Measurements from ENCODE around the gene TBC1D30.
A peak's percentile ranks its signal among the peaks of the same experiment; 100 is the strongest.

Gene TBC1D30

DNA sequence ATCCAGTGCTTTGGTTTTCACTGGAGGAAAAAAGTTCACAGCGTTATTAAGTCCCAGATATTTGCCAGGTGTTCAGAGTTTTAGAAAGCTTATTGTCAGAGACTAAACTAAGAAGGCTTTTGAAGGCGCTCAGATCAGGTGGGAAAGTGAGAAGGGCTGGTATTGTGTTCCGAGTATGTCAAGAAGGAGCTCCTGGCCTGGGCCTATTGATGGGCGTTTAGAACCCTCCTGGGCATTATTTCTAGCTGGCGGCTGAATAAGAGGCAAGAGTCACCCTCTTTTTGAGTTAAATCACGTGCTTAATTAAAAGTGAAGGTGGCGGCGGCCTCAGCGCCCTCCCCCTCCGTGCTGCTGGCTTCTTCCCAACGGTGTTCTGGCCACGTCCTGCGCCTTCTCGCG lies 44.3 kb upstream of the TBC1D30 start:
- no peak for ATAC-seq
- TF ChIP-seq TCF4 (CRISPR knock-in tag; IDR thresholded peaks at IDR 0.05; ENCODE audit: borderline replicate concordance) (no peak), CSDC2 (CRISPR knock-in tag; IDR thresholded peaks at IDR 0.05) (no peak), RARB (CRISPR knock-in tag; IDR thresholded peaks at IDR 0.05) (no peak), ZFP30 (CRISPR knock-in tag; IDR thresholded peaks at IDR 0.05) (no peak), BACH2 (CRISPR knock-in tag; IDR thresholded peaks at IDR 0.05; ENCODE audit: borderline replicate concordance) (no peak)
- TF ChIP-seq, protein P1, sequence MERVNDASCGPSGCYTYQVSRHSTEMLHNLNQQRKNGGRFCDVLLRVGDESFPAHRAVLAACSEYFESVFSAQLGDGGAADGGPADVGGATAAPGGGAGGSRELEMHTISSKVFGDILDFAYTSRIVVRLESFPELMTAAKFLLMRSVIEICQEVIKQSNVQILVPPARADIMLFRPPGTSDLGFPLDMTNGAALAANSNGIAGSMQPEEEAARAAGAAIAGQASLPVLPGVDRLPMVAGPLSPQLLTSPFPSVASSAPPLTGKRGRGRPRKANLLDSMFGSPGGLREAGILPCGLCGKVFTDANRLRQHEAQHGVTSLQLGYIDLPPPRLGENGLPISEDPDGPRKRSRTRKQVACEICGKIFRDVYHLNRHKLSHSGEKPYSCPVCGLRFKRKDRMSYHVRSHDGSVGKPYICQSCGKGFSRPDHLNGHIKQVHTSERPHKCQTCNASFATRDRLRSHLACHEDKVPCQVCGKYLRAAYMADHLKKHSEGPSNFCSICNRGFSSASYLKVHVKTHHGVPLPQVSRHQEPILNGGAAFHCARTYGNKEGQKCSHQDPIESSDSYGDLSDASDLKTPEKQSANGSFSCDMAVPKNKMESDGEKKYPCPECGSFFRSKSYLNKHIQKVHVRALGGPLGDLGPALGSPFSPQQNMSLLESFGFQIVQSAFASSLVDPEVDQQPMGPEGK (CRISPR knock-in tag; IDR thresholded peaks at IDR 0.05; ENCODE audit: borderline replicate concordance), result no peak

- ATAC-seq, result peak; percentile 72
- TF ChIP-seq ZC3H10 (CRISPR knock-in tag; IDR thresholded peaks at IDR 0.05), result no peak
- TF ChIP-seq SNAI2 (CRISPR knock-in tag; IDR thresholded peaks at IDR 0.05), result no peak
- no peak for TF ChIP-seq ARNTL (CRISPR knock-in tag; IDR thresholded peaks at IDR 0.05; ENCODE audit: borderline replicate concordance, low read depth)
- no peak for TF ChIP-seq CSDC2 (CRISPR knock-in tag; IDR thresholded peaks at IDR 0.05)
- TF ChIP-seq CSRNP3 (CRISPR knock-in tag; IDR thresholded peaks at IDR 0.05), result no peak
These were observed 43.7 kb upstream of the TBC1D30 start for GRCh38 chr12:64780531-64781279.

GRCh38 chr12:64781280-64782190 lies 42.9 kb upstream of the TBC1D30 start:
- no peak for TF ChIP-seq OSR1 (CRISPR knock-in tag; IDR thresholded peaks at IDR 0.05)
- TF ChIP-seq TOX (CRISPR knock-in tag; IDR thresholded peaks at IDR 0.05; ENCODE audit: borderline replicate concordance), result no peak
- no peak for TF ChIP-seq ARNTL (CRISPR knock-in tag; IDR thresholded peaks at IDR 0.05; ENCODE audit: borderline replicate concordance, low read depth)
- TF ChIP-seq CSRNP3 (CRISPR knock-in tag; IDR thresholded peaks at IDR 0.05), result no peak
- TF ChIP-seq ZNF8 (CRISPR knock-in tag; IDR thresholded peaks at IDR 0.05), result no peak
- TF ChIP-seq, protein P1 (CRISPR knock-in tag; IDR thresholded peaks at IDR 0.05; ENCODE audit: borderline replicate concordance), result no peak
- no peak for TF ChIP-seq ISL1 (CRISPR knock-in tag; IDR thresholded peaks at IDR 0.05)
- no peak for TF ChIP-seq ZC3H10 (CRISPR knock-in tag; IDR thresholded peaks at IDR 0.05)
- no peak for TF ChIP-seq TCF4 (CRISPR knock-in tag; IDR thresholded peaks at IDR 0.05; ENCODE audit: borderline replicate concordance)
- TF ChIP-seq ZNF565 (CRISPR knock-in tag; conservative IDR thresholded peaks at IDR 0.05; ENCODE audit: low read depth), result no peak
- TF ChIP-seq ZNF70 (CRISPR knock-in tag; IDR thresholded peaks at IDR 0.05), result no peak
- no peak for TF ChIP-seq ESRRG (CRISPR knock-in tag; IDR thresholded peaks at IDR 0.05)
- no peak for TF ChIP-seq ZFP3 (CRISPR knock-in tag; IDR thresholded peaks at IDR 0.05)
- TF ChIP-seq TSHZ2 (CRISPR knock-in tag; IDR thresholded peaks at IDR 0.05), result no peak
- TF ChIP-seq PPARA (CRISPR knock-in tag; IDR thresholded peaks at IDR 0.05; ENCODE audit: borderline replicate concordance), result no peak
- no peak for TF ChIP-seq CSDC2 (CRISPR knock-in tag; IDR thresholded peaks at IDR 0.05)
- no peak for TF ChIP-seq SNAI2 (CRISPR knock-in tag; IDR thresholded peaks at IDR 0.05)
- TF ChIP-seq BACH2 (CRISPR knock-in tag; IDR thresholded peaks at IDR 0.05; ENCODE audit: borderline replicate concordance), result no peak
- no peak; the same call in 1 of the 3 replicates for ATAC-seq
